HG03139 (cell line): ENCODE measurements around the gene UBAP1L.
"Not testable (repeated sequence)": the region's sequence is repeated elsewhere in the genome, so short reads cannot be mapped to it uniquely, and the experiment has no call there.

Experiments
- ATAC-seq: cut with Tn5 transposase; IDR thresholded peaks from one replicate; pipeline ENCODE4 v1.9.1; 2021; ENCODE audit not compliant: unreplicated experiment

The UBAP1L gene

GRCh38 chr15:65100442-65100841 lies 14.6 kb downstream of the UBAP1L start:
- no peak for ATAC-seq

GRCh38 chr15:65099801-65100200 lies 15.2 kb downstream of the UBAP1L start:
- not testable (repeated sequence) for ATAC-seq

GRCh38 chr15:65099336-65099735 lies 15.7 kb downstream of the UBAP1L start:
- ATAC-seq, result no peak

GRCh38 chr15:65097651-65098263 lies 17.2 kb downstream of the UBAP1L start:
- ATAC-seq, result no peak

GRCh38 chr15:65096481-65097385 lies 18.3 kb downstream of the UBAP1L start:
- ATAC-seq, result no peak

GRCh38 chr15:65095747-65096104 lies 19.3 kb downstream of the UBAP1L start:
- ATAC-seq, result no peak

- ATAC-seq, result no peak
These were observed 19.8 kb downstream of the UBAP1L start for GRCh38 chr15:65095011-65095746.

GRCh38 chr15:65094294-65094995 lies 20.6 kb downstream of the UBAP1L start:
- ATAC-seq, result no peak

- not testable (repeated sequence) for ATAC-seq
These were observed 21.2 kb downstream of the UBAP1L start for GRCh38 chr15:65093793-65094170.

GRCh38 chr15:65092911-65093792 lies 21.8 kb downstream of the UBAP1L start:
- ATAC-seq, result no peak

GRCh38 chr15:65091946-65092770 lies 22.8 kb downstream of the UBAP1L start:
- no peak for ATAC-seq

- ATAC-seq, result no peak
These were observed 25.7 kb downstream of the UBAP1L start for GRCh38 chr15:65089206-65089824.

- ATAC-seq, result no peak
These were observed 26.4 kb downstream of the UBAP1L start for GRCh38 chr15:65088643-65089021.

- ATAC-seq, result no peak
These were observed 26.9 kb downstream of the UBAP1L start for GRCh38 chr15:65087873-65088642.

GRCh38 chr15:65087411-65087810 lies 27.6 kb downstream of the UBAP1L start:
- no peak for ATAC-seq

GRCh38 chr15:65086680-65087111 lies 28.3 kb downstream of the UBAP1L start:
- no peak for ATAC-seq

GRCh38 chr15:65085990-65086679 lies 28.9 kb downstream of the UBAP1L start:
- no peak for ATAC-seq
